K562 (cell line): Measurements from ENCODE around the gene RNMT. TPM values are rescaled to one million over a fixed set of nuclear protein-coding genes. Genes with fewer than 3 reads are reported as not detected.

Experiments
- ATAC-seq: fragments of 200-7000 bp; cut with Tn5 transposase; 3 replicates; pipeline ENCODE4 v1.9.1; 2020; ENCODE audit warnings: moderate library complexity
- BruUV-seq: library from RNA; stranded (reverse); fragments of 400-500 nt; replicated peaks from 2 replicates; lab custom pipeline; 2021; lab: Mats Ljungman, UMichigan
- CTCF ChIA-PET: fragments of 300-600 bp; formaldehyde crosslinking; extraction: SDS; loops from one replicate; lab custom pipeline; 2021; ENCODE audit warnings: low intra/inter-chr PET ratio; lab: Yijun Ruan, JAX
- POLR2A ChIA-PET: fragments of 300-600, 350-650 bp; sonication (Branson Sonifier 250); formaldehyde crosslinking; extraction: SDS; loops from one replicate; lab custom pipeline; 2021; ENCODE audit warnings: antibody characterized with exemption, inconsistent platforms; lab: Yijun Ruan, JAX
- DNase-seq, 4 experiments: peaks; one replicate each; pipeline versions ENCODE4 v3.0.0 to v3.0.0-alpha.2; 2011 to 2018; ENCODE audit warnings: low spot score in 3 of 4, mixed read lengths in 3 of 4; ENCODE audit errors: extremely low read depth in 1 of 4
- FAIRE-seq: peaks from 2 replicates; lab custom pipeline; 2011; peaks lifted over from hg19 to GRCh38; lab: Jason Lieb, UNC
- H2AFZ ChIP-seq: 2 replicates; pipeline ENCODE4 v1.6.0; 2011; ENCODE audit warnings: low read depth, low read length, control low read depth, inconsistent platforms
- H3K27ac ChIP-seq: fragments of 200-600 bp; 3 replicates; pipeline ENCODE4 v1.8.0; 2011; ENCODE audit warnings: low read depth, mild to moderate bottlenecking, control low read depth, inconsistent platforms, low read length, moderate library complexity, mixed read lengths; ENCODE audit errors: extremely low read depth
- H3K27me3 ChIP-seq, 2 experiments: fragments of 300-600 bp in 1 of 2; 2 replicates in 1 of 2; 3 replicates in 1 of 2; pipeline versions ENCODE4 v1.6.0 to v1.8.0; 2011; ENCODE audit warnings: inconsistent platforms in 2 of 2, low read length in 2 of 2, mild to moderate bottlenecking in 1 of 2, mixed read lengths in 1 of 2, moderate library complexity in 1 of 2; ENCODE audit not compliant: control insufficient read depth in 2 of 2, insufficient read depth in 2 of 2
- H3K36me3 ChIP-seq: fragments of 300-600 bp; 3 replicates; pipeline ENCODE4 v1.8.0; 2011; ENCODE audit warnings: mild to moderate bottlenecking, low read length, inconsistent platforms; ENCODE audit not compliant: control insufficient read depth, insufficient read depth
- H3K4me1 ChIP-seq, 2 experiments: fragments of 200-600 bp in 1 of 2; replicated peaks in 1 of 2; 2 replicates in 1 of 2; 3 replicates in 1 of 2; pipeline versions ENCODE4 v1.5.1 to v1.8.0; 2011; ENCODE audit warnings: inconsistent platforms in 2 of 2, low read length in 2 of 2, mild to moderate bottlenecking in 1 of 2, mixed read lengths in 1 of 2, moderate library complexity in 1 of 2; ENCODE audit not compliant: control insufficient read depth in 2 of 2, insufficient read depth in 2 of 2
- H3K4me2 ChIP-seq: 2 replicates; pipeline ENCODE4 v1.6.1; 2011; ENCODE audit warnings: low read length, control low read depth, inconsistent platforms, mixed read lengths; ENCODE audit not compliant: insufficient read depth
- H3K4me3 ChIP-seq: fragments of 200-600 bp; sonication (generic), shearing (Covaris generic); 2 replicates; pipeline ENCODE4 v1.5.1; 2016; ENCODE audit warnings: control low read depth, inconsistent platforms
- H3K79me2 ChIP-seq: fragments of 200-600 bp; 3 replicates; pipeline ENCODE4 v1.8.0; 2011; ENCODE audit warnings: low read length, inconsistent platforms; ENCODE audit not compliant: control insufficient read depth, insufficient read depth
- H3K9ac ChIP-seq, 2 experiments: 2 replicates each; pipeline versions ENCODE4 v1.6.0 to v1.6.1; 2011; ENCODE audit warnings: low read depth in 2 of 2, low read length in 2 of 2, control low read depth in 1 of 2, inconsistent platforms in 1 of 2, mild to moderate bottlenecking in 1 of 2, mixed read lengths in 1 of 2; ENCODE audit not compliant: insufficient read depth in 1 of 2
- H3K9me1 ChIP-seq: one replicate; pipeline ENCODE4 v1.6.0; 2011; ENCODE audit warnings: inconsistent platforms, mild to moderate bottlenecking, low read length, moderate library complexity; ENCODE audit not compliant: control insufficient read depth, insufficient read depth
- H3K9me3 ChIP-seq: replicated peaks from 2 replicates; pipeline ENCODE4 v1.5.1; 2011; ENCODE audit warnings: low read depth, low read length, inconsistent platforms; ENCODE audit not compliant: control insufficient read depth, insufficient read depth
- H4K20me1 ChIP-seq: replicated peaks from 2 replicates; pipeline ENCODE4 v1.6.1; 2011; ENCODE audit warnings: low read length, inconsistent platforms, mixed read lengths; ENCODE audit not compliant: control insufficient read depth, insufficient read depth
- CTCF ChIP-seq, 3 experiments: IDR thresholded peaks in 2 of 3; conservative IDR thresholded peaks in 1 of 3; 2 replicates each; pipeline ENCODE4 v1.5.1; 2011 to 2012; ENCODE audit warnings: low read length in 3 of 3, mild to moderate bottlenecking in 3 of 3, control low read depth in 2 of 3, improper control_type of control experiment in 1 of 3, inconsistent platforms in 1 of 3, low read depth in 1 of 3, mixed read lengths in 1 of 3, moderate library complexity in 1 of 3; ENCODE audit not compliant: insufficient read depth in 2 of 3
- EHMT2 ChIP-seq: fragments of 450-650 bp; IDR thresholded peaks from 2 replicates; pipeline ENCODE4 v1.6.1; 2018; ENCODE audit warnings: antibody characterized with exemption
- FOSL1 ChIP-seq: fragments of 200-800 bp; sonication (Bioruptor generic); conservative IDR thresholded peaks from 2 replicates; pipeline ENCODE4 v1.6.1; 2016; ENCODE audit warnings: missing genetic modification characterization, missing compliant biosample characterization
- IRF2 ChIP-seq: sonication (generic); formaldehyde crosslinking; IDR thresholded peaks from 2 replicates; pipeline ENCODE4 v1.8.1; 2022; ENCODE audit warnings: mild to moderate bottlenecking, missing genetic modification reagents
- JUND ChIP-seq, 2 experiments: IDR thresholded peaks; 2 replicates in 1 of 2; 3 replicates in 1 of 2; pipeline ENCODE4 v1.6.1; 2011; ENCODE audit warnings: borderline replicate concordance in 2 of 2, low read depth in 2 of 2, low read length in 2 of 2, improper control_type of control experiment in 1 of 2, missing biosample characterization in 1 of 2, missing genetic modification characterization in 1 of 2, missing genetic modification reagents in 1 of 2
- RAD21 ChIP-seq, 2 experiments: fragments of 250-450 bp in 1 of 2; fragments of 450-650 bp in 1 of 2; sonication (Bioruptor Pico) in 1 of 2; formaldehyde crosslinking in 1 of 2; IDR thresholded peaks in 1 of 2; conservative IDR thresholded peaks in 1 of 2; 2 replicates each; pipeline versions ENCODE4 v1.4.0 to v1.8.0; 2020 to 2022; ENCODE audit warnings: mild to moderate bottlenecking in 2 of 2, moderate library complexity in 1 of 2
- REST ChIP-seq, 2 experiments: fragments of 450-650 bp; formaldehyde crosslinking in 1 of 2; IDR thresholded peaks; 2 replicates each; pipeline versions ENCODE4 v1.4.0 to v1.6.1; 2014 to 2020; ENCODE audit warnings: mild to moderate bottlenecking in 2 of 2, borderline replicate concordance in 1 of 2, low read depth in 1 of 2
- SMC3 ChIP-seq: conservative IDR thresholded peaks from 2 replicates; pipeline ENCODE4 v1.6.1; 2011; ENCODE audit warnings: low read depth, low read length, improper control_type of control experiment; ENCODE audit not compliant: insufficient read depth
- WGBS: fragments of 100-300 bp; shearing (Covaris generic); methylation state at CpG from one replicate; pipeline ENCODE4 v1.1.6; 2016; ENCODE audit warnings: low coverage, mixed read lengths; ENCODE audit not compliant: insufficient coverage; ENCODE audit errors: missing lambda C conversion rate; 5-methylcytosine and 5-hydroxymethylcytosine counted together
- in situ Hi-C: fragments of 300-500 bp; cut with MboI; formaldehyde crosslinking; loops from 4 replicates; pipeline ENCODE4 v1.15.0; 2018; ENCODE audit warnings: inconsistent platforms, mixed read lengths
- intact Hi-C: fragments of 100-400 bp; cut with micrococcal nuclease; formaldehyde crosslinking; loops from 2 replicates; pipeline ENCODE4 v1.14.2; 2022
- polyA plus RNA-seq, 8 experiments: library from polyadenylated mRNA; depleted of rRNA in 4 of 8; stranded (reverse) in 5 of 8; unstranded in 3 of 8; fragments of >200 nt; fragmentation: Nextera tagmentation in 2 of 8; fragmentation: Illumina TruSeq in 1 of 8; extraction: Ambion mirVana in 2 of 8; extraction: Trizol in 1 of 8; gene quantifications; 2 replicates each; pipeline versions ENCODE4 v1.2.1 to v1.2.3, GENCODE V29; 2011 to 2014; ENCODE audit warnings: inconsistent platforms in 1 of 8, missing spikeins in 1 of 8
- total RNA-seq, 7 experiments: library from RNA; depleted of rRNA in 6 of 7; stranded (reverse); fragments of >200 nt in 6 of 7; fragmentation: Illumina TruSeq in 2 of 7; extraction: Trizol in 2 of 7; gene quantifications; 2 replicates each; pipeline versions ENCODE4 v1.2.1 to v1.2.3, GENCODE V29; 2011 to 2021; ENCODE audit warnings: low replicate concordance in 1 of 7

The RNMT gene
- total and polyA plus RNA-seq, 9 of the 15 experiments (the other 6 are each of a cell fraction or from before 2014, with no cell fraction given): 20.2 to 63.4 (median 34.1) TPM

- TF ChIP-seq JUND (IDR thresholded peaks at IDR 0.05; ENCODE audit: borderline replicate concordance, low read depth, low read length) (peak; percentile 59; the same call in 1 of the 2 replicates), JUND (tag; IDR thresholded peaks at IDR 0.05; ENCODE audit: borderline replicate concordance, low read depth, low read length) (peak; percentile 49; the same call in 1 of the 3 replicates), RAD21 (CRISPR knock-in tag; conservative IDR thresholded peaks at IDR 0.05 in 1 of 2, IDR thresholded peaks at IDR 0.05 in 1 of 2) (peak; percentile 41 to 67; a peak in 3 of 4 replicates), REST (IDR thresholded peaks at IDR 0.05; ENCODE audit: borderline replicate concordance) (peak; percentile 35; the same call in 1 of the 2 replicates), REST (CRISPR knock-in tag; IDR thresholded peaks at IDR 0.05; ENCODE audit: low read depth) (no peak), EHMT2 (no peak), CTCF (IDR thresholded peaks at IDR 0.05 in 2 of 3, conservative IDR thresholded peaks at IDR 0.05 in 1 of 3; ENCODE audit: insufficient read depth in 2 of 3, low read depth in 1 of 3, low read length in 3 of 3) (peak; percentile 67 to 75 (median 74)), SMC3 (peak; percentile 61), FOSL1 (tag) (peak; percentile 66), IRF2 (CRISPR knock-in tag) (no peak)
- Histone ChIP-seq H3K9me1 (no peaks in the 10 kb centered on the region), H3K4me3 (no peak overlapping the region), H3K79me2 (no peaks in the 10 kb centered on the region), H3K9me3 (no peaks in the 10 kb centered on the region), H3K27ac (no peak overlapping the region), H3K4me1 (no peaks in the 10 kb centered on the region), H3K4me2 (no peak overlapping the region), H3K27me3 (no peaks in the 10 kb centered on the region; a peak in 1 of 5 replicates), H3K36me3 (no peaks in the 10 kb centered on the region), H3K9ac (no peak overlapping the region), H2AFZ (no peak overlapping the region), H4K20me1 (no peaks in the 10 kb centered on the region)
- intact Hi-C loops: loop anchor here (1.0 kb wide), 1 partner anchor 273 kb away; no protein-coding TSS in a partner anchor
- POLR2A ChIA-PET: interaction anchor here (1.3 kb wide), 1 partner anchor 10 kb away, joined by 8 read pairs; no protein-coding TSS in a partner anchor
- FAIRE-seq: peak; percentile 71
- in situ Hi-C loops: no loop called here
- ATAC-seq: peak; percentile 97
- DNase-seq: peak; percentile 59 to 72 (median 72)
- no TSS peak for BruUV-seq
- 3% methylated on average over 4 of the region's 4 CpGs for WGBS
- CTCF ChIA-PET: interaction anchor here (1.3 to 1.4 kb wide), 2 partner anchors 255 to 273 kb away, joined by 3 to 6 read pairs; no protein-coding TSS in a partner anchor
These were observed 86.9 kb downstream of the RNMT start for GRCh38 chr18:13813271-13813849.
